ENCODE measurements around the gene FILIP1L.

The FILIP1L gene

GRCh38 chr3:99945328-99945995 is 168.8 kb downstream of the FILIP1L start:
- DNase-seq = no peak

- DNase-seq = no peak
Measured at GRCh38 chr3:99943931-99944761, 170.2 kb downstream of the FILIP1L start.

- no peak for DNase-seq
Measured at GRCh38 chr3:99941211-99941610, 173.1 kb downstream of the FILIP1L start.

- no peak for DNase-seq
Measured at GRCh38 chr3:99940350-99940749, 174.0 kb downstream of the FILIP1L start.

- DNase-seq = no peak
Measured at GRCh38 chr3:99939876-99940275, 174.4 kb downstream of the FILIP1L start.

- no peak for DNase-seq
Measured at GRCh38 chr3:99938270-99938911, 175.9 kb downstream of the FILIP1L start.

- DNase-seq = no peak
Measured at GRCh38 chr3:99934975-99935797, 179.1 kb downstream of the FILIP1L start.

- no peak for DNase-seq
Measured at GRCh38 chr3:99933971-99934750, 180.1 kb downstream of the FILIP1L start.

- no peak for DNase-seq
Measured at GRCh38 chr3:99931059-99931458, 183.2 kb downstream of the FILIP1L start.

GRCh38 chr3:99929745-99930139 is 184.6 kb downstream of the FILIP1L start:
- DNase-seq = no peak

- no peak for DNase-seq
Measured at GRCh38 chr3:99928771-99929744, 185.2 kb downstream of the FILIP1L start.

- DNase-seq = no peak
Measured at GRCh38 chr3:99927671-99928457, 186.4 kb downstream of the FILIP1L start.

- DNase-seq = no peak
Measured at GRCh38 chr3:99925584-99926230, 188.6 kb downstream of the FILIP1L start.

GRCh38 chr3:99923873-99924272 is 190.4 kb downstream of the FILIP1L start:
- DNase-seq = no peak

- no peak for DNase-seq
Measured at GRCh38 chr3:99921986-99922385, 192.3 kb downstream of the FILIP1L start.

- no peak for DNase-seq
Measured at GRCh38 chr3:99921377-99921695, 193.0 kb downstream of the FILIP1L start.

- no peak for DNase-seq
Measured at GRCh38 chr3:99920481-99921376, 193.6 kb downstream of the FILIP1L start.

- DNase-seq = no peak
Measured at GRCh38 chr3:99919694-99920093, 194.6 kb downstream of the FILIP1L start.

GRCh38 chr3:99918715-99919114 is 195.6 kb downstream of the FILIP1L start:
- DNase-seq = no peak
